Fibroblast of peridontal ligament (primary cell): ENCODE measurements around the gene HRH1.
"Not testable (repeated sequence)": the region's sequence is repeated elsewhere in the genome, so short reads cannot be mapped to it uniquely, and the experiment has no call there.

Experiments
- DNase-seq: peaks from one replicate; pipeline ENCODE4 v3.0.0-alpha.2; 2010; ENCODE audit errors: extremely low read depth

HRH1 gene

DNA sequence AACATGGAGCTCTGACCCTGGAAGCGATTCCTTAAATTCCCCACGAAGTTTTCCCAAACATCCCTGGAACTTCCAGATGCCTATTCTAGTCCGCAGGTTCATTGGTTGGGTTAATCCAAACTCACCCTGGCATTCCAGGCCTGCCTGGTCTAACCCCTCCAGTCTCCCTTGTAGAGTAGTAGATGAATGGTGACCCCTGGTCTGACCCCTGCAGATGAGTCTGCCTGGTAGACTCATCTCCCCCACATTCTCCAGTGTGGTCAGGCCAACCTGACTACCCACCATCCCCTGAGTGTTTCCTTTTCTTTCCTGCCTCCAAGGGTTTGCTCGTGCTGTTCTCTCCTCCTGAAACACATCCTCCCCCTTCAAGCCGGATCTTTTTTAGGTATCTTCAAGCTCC is 10.8 kb upstream of the HRH1 start:
- no peak for DNase-seq

DNA sequence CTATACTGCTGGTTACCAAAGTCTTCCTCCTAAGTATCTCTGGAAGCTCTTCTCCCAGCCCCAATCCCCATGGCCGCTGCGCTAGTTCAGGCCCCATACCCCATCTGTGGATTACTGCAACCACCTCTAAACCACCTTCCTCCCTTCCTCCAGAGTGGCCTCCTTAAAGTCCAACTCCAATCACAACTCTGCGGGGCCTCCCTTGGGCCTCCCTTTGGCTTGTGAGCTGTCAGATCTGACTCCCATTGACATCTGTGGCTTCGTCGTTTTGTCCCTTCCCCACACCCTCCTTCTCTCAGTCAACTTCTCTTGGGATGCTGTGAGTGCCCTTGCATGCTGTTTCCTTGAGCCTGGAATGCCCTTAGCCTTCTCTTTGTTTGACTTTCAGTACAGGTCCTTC is 9.3 kb upstream of the HRH1 start:
- no peak for DNase-seq

DNA sequence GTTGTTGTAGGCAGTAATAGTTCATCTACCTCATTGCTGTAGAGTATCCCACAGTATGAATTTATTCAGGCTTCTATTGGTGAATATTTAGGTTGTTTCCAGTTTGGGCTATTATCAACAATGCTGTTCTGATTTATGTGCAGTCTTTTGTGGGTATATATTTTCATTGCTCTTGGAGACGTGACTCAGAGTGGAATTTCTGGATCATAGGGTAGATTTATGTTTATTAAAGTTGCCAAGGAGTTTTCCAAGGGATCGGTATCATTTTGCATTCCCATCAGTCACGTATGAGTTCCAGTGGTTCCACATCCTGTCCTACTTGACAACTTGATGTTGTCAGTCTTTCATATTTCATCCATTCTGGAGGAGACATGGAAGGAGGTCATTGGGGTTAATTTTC is 8.4 kb upstream of the HRH1 start:
- peak; percentile 98 for DNase-seq

DNA sequence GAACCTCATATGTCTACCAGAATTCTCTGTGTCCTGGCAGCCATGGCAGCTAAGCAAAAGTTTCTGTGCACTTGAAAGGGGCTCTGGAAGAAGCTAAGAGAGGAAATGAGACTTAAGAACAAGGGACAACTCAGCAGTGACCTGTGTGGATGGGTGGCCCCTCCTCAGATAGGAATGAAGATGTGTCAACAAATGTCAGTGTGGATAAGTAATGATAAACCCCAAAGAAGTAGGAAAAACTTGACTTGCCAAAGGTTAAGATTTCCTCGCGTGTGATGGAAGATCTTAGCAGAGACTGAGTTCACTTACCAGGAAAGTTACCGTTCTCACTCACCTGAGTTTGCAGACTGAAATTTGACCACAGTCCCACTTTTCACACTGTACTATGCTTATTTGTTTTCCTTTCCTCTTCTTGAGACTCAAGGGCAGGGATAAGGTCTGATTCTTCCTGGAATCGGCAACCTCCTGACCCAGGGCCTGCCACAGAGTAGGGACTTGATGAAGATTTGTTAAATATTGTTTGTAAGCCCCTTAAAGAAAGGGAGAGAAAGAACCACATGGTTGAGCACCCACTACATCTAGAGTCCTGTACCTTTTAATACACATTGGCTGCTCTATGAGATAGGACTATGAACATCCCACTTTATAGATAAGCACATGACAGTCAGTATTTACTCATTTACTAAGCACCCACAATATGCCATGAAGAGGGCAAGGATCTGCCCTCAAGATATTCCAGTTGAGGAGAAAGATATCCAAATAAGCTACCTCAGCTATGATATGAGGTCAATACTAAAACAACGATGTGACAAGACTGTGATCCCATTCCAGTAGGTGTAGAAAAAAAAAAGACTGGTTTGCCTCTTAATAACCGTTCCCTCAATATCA is 7.3 kb upstream of the HRH1 start:
- DNase-seq = no peak

DNA sequence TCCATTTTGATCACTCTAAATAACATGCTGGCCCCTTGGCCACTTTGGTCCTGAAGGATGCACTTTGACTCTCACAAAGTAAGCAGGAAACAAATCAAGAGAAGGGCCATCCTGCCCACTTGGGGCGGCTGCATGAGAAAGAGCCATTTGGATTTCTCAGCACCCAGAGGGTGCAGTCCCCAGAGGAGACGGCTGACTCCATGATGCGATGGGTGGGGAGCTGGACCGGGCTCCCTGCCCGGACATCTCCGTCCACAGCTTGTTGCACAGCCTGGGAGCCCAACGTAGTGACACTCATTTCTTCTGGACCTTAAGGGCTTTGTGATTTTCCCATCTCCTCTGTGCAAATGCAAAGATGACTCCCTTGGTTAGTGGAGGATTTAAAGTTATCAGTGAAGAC is 4.0 kb upstream of the HRH1 start:
- no peak for DNase-seq

DNA sequence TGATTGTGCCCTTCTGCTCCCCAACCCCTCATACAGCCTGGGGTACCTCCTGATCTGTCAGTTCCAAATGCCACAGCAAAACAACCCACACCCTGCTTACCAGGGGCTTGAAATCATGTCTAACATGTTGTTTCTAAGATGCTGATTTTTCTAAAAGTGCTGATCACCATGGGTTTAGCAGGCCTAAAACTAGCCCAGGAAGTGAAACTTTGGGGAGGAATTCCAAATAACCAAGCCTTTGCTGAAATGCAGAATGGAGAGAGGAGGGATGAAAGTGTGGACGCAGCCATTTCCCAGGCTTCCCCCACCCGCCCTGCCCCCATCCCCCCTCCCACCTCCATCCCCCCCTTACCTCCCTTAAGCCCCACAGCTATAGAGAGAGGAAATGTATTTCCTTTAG is 2.0 kb upstream of the HRH1 start:
- no peak for DNase-seq

DNA sequence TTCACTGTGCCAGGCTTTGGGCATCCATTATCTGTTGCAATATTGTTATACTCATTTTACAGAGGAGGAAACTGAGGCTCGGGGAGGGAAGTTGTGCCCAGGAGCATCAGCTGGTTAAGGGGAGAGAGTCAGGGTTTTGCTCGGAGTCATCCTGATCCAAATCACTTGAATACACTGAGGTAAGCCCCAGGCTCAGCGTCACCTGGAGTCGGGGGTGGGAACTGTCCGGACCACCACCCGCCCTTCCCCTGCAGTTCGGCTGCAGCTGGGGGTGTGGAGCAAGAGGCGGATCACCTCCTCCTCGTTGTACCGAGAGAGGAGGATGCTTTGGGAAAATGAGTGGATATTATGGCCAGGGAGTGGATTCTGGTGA is 646 bp downstream of the HRH1 start:
- DNase-seq = no peak

DNA sequence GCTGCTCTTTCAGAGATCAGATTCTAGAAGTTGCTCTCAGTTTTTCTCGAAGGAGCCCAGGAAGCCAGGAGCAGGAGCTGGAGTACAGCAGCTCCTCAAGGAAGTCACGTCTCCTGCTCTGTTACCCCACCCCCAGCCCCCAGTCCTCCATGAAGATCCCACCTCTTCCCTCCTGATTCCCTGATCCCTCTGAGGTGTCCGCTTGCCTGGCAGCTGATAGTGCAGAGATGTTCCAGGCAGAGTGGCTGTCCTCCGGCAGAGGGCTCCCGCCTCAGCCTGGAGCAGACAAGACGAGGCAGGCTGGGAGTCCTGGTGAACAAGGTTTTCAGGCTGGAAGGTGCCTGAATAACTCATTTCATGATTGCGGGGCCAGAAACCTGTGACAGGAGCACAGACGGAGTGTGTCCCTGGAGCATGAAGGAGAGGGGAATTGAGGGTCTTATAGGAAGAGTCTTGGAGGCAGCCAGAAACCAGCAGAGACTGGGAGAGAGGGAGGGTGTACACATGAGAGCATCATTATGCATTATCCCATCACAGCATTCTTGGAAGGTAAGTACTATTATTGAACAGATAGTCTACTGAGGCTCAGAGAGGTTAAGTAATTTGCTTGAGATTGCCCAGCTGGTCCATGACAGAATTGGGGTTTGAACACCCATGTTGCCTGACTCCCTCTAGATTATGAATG is 1.2 kb downstream of the HRH1 start:
- peak; percentile 80 for DNase-seq

DNA sequence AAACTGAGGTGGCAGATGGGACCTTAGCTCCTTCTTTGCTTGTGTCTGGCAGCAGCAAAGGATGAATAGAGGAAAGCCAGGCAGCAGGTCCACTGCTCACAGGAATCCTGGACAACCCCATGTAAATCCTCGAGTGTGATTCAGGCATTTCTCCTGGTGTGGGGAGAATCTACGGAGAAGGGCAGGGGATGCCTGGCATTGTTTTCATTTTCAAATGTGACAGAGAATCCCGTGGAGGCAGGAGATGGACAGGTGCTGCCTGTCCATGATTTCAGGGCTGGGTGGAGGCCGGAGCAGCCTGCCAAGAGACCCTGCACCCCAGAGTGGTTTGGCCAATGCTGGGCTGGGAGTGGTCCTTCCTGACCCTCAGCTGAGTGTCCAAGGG is 1.7 kb downstream of the HRH1 start:
- no peak for DNase-seq

DNA sequence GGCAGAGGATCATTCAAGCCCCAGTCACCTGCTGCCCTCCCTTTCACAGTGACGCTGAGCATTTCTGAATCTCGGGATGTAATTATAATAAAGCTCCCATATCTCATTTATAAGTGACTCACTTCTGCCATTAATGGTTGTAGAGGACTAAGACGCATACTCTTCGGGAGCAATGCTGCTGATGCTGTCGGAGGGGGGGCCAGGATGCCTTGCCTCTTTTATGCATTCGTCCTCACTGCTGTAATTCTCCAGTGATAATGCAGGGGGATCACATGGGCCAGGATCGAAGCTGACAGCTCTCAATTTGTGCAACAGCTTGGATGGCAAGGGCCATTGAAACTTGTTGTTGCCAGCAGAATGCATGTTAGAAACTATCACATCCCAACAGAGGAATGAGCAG is 3.1 kb downstream of the HRH1 start:
- no peak for DNase-seq

DNA sequence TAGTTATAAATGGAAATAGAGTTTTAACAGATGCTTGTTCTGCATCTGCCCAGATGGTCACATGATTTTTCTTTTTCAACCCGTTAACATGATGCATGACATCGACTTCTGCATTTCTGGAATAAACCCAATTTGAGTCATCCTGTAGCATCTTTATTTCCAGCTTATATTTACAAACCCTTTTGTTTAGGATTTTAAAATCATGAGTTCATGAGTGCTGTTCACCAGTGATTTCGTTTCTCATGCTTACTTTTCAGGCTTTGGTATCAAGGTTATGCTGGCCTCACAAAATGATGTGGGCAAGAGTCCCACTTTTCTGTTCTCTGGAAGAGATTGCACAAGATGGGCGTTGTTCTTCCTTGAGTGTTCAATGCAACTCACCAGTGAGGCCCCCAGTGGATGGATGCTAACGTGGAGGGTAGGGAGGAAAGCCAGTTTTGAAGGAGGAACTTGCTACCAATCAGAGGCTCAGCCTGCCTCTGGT is 5.2 kb downstream of the HRH1 start:
- DNase-seq = peak; percentile 96

DNA sequence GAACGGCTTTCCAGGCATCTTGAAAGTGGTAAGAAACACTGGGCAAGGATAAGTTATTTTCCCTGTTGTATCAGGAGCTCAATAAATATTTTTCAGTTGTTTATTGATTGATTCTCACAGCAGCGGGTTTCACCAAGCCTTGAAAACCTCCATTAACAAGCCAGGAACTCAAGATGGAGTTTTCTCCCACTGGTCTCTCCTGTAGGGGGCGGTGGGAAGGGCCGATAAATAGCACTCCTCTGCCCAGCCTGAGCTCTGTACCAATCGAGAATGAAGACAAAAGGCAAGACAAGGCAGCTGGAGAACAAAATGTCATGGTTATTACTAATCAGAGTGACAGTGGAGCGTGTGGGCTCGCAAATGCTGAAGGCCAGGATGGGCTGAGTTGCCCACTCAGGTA is 7.4 kb downstream of the HRH1 start:
- no peak for DNase-seq

DNA sequence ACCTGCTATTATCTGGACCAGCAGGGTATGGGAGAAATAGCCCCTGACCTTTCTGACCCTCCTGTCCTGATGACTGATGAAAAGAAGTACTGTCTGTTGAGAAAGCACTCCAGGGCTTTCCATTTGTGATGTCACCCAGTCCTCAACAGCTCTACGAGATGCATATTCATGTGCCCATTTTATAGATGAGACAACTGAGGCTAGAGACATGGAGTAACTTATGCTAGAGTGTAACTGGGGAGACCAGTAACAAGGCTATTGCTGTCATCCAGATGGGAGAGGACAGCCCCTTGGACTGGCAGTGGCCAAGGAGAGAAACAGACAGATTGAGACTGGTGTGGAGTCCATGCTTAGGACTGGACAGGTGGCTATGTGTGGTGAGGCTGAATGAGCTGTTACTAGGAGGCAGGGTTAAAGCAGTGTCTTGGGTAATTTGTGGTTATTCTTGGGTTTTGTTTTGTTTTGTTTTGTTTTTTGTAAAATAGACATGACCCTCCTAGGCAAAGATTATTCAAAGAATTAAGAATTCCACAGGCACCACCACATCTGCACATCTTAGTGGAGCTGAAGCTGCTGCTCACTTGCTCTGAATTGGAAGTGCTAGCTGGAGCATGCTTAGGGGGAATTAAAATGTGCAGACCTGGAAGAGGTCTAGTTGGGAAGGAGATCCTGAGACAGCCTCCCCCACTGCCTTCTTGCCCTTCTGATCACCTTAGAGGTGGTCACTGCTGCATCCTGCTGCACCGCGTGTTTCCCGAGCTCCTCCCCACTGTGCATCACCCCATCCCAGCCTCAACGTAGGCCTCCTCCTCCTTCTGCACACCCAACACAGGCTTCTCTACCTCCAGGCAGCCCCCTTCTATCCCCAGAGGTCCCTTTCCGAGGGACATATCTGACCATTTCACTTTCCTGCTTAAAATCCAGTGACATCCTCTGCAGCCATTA is 8.4 kb downstream of the HRH1 start:
- no peak for DNase-seq

DNA sequence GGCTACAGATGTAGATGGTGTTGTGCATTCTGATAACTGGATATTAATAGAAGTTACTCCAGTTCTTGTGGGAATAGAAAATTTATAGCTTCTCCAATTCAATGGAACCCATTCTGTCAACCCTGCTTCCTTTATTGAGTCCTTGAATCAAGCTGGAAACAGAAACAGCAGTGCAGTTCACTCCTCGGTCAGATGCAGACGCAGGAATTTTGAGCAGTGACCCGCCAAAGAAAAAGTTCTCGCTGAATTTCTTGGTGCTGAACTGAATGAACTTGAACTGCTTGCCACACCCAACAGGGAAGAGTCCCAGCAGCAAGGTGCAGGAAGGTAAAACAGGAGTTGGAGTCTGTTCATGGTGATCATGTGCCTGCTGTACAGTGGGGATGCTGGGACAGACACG is 10.3 kb downstream of the HRH1 start:
- no peak for DNase-seq

DNA sequence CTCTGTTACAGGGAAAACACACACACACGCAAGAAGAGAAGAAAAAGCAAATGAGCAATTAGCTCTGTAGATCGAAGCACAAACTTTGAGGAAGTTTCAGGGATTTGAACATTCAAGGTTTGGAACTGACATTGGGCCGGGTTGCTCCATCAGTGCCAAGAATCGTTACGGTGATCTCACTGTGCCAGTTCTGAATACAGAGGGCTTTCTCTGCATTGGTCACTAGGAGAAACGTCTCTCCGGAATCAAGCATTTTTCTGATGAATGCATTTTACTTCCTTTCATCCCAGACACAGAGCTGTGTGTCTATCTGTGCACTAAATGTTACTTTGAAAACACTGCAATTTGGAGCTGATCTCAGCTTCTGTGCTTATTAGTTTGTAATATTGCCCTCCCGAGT is 11.2 kb downstream of the HRH1 start:
- DNase-seq = no peak

DNA sequence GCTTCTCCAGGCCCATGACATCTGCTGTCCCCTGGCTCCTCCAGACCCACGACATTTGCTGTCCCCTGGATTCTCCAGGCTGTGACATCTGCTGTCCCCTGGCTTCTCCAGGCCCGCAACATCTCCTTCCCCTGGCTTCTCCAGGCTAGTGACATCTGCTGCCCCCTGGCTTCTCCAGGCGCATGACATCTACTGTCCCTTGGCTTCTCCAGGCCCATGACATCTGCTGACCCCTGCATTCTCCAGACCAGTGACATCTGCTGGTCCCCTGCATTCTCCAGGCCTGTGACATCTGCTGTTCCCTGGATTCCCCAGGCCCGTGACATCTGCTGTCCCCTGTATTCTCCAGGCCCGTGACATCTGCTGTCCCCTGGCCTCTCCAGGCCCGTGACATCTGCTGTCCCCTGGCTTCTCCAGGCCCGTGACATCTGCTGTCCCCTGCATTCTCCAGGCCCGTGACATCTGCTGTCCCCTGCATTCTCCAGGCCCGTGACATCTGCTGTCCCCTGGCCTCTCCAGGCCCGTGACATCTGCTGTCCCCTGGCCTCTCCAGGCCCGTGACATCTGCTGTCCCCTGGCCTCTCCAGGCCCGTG is 12.6 kb downstream of the HRH1 start:
- DNase-seq = not testable (repeated sequence)

DNA sequence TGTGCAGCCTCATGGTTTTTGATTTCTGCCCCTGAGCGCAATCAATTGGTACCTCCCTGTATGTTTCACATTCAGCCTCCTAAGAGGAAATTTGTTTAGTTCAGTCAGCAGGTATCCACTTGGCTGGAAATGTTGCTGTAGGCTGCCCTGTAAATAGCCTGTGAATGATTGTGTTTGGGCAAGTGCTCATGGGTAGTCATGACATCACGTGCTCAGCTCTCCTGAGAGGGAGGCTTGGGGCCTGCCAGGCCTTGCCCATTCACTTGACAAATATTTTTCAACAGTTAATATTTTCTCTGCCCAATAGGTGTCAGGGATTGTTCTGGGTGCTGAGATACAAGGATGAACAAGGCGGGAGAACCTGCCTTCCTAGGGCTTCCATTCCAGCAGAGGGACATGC is 13.3 kb downstream of the HRH1 start:
- no peak for DNase-seq

DNA sequence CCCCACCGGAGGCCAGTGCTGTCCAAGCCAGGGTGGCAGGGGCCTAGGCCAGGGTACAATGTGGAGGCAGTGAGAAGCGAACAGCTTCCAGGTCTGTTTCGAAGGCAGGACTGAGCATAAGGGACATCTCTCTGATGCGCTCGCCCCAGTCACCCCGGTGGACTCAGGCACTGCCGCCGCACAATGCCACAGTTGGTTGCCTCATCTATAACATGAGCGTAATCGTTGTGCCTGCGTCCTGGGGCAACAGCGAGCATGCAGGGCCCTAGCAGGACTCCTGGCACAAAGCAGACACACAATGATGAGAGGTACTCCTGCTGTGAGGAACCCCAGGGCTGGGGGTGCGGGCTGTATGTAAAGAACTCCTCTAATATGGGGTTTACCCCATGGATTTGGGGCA is 14.1 kb downstream of the HRH1 start:
- DNase-seq = no peak

DNA sequence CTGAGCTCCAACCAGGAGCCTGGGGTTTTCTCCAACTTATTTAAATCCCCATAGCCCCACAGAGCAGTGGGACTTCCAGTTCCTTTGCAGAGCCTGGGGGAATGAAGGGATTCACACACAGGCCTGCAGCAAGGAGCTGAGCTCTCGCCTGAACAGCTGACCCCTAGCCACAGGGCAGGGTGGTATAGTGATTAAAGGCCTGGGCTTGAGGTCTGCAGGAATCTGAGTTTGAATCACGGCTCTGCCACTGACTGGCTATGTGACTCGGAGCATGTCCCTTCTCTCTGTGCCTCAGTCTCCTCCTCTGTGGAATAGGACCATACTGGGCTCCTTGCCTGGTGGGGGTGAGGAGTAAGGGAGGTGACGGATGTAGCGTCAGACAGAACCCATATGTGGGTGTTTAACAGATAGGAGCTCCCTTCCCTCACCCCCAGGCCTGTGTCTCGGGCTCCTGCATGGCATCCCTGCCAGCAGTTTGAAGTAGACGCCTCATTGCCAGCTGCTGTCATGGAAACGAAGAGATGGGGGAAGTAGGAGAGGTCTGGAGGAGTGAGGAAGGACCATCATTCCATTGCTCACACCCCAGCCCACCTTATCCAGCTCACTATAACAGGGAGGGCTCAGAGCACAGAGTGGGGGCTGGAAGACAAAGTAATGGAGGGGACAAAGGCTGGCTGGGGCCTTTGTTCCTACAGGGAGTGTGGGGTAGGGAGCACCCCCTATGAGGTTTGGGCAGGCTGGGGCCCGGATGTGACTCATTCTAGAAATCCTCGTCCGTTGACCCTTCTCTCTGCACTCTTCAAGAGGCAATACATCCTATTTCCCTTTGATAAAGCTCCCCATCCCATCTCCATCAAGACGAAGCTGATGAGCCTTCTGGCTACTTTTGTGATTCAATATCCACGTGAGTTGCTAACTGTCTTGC is 14.8 kb downstream of the HRH1 start:
- DNase-seq = no peak

DNA sequence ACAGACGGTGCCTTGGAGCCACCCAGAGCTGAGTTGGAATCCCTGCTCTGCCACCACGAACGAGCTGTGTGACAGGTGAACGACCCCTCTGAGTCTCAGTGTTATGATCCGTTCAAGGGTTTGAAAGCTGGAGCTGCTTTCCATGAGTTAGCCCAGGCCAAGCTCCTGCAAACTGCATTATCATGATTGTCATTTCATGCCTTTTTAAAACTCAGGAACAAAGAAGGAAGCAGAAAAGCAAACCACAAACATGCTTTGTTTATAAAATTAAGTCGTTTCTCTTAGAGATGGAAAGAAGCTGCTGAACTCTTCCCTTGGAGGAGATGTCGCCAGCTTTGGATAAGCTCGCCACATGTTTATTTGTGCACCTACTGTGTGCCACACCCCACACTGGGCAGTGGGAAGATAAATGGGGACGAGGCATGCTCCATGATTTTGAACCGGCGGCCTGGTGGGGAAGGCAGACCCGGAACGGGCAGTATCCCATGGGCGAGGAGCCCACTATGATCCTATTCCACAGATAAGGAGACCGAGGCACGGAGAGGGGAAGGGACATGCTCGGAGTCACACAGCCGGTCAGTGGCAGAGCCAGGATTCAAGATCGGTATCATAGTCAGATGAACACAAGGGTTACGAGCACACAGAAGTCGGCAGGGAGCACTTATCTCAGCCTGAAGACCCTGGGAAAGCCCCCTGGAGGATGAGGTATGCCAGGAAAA is 15.9 kb downstream of the HRH1 start:
- DNase-seq = peak; percentile 53
